Stimulated activated CD8-positive, alpha-beta memory T cell treated with anti-CD3 and anti-CD28 coated beads, Interleukin-4, amount 100 ng/mL, for 4 hours (primary cell): ENCODE results near the gene ENPP7.

Experiments used
- DNase-seq, 2 donors: peaks; one replicate each; pipeline ENCODE4 v3.0.0-alpha.2; 2020; ENCODE audit warnings: low read depth in 2 of 2, low spot score in 1 of 2

Gene ENPP7

DNA sequence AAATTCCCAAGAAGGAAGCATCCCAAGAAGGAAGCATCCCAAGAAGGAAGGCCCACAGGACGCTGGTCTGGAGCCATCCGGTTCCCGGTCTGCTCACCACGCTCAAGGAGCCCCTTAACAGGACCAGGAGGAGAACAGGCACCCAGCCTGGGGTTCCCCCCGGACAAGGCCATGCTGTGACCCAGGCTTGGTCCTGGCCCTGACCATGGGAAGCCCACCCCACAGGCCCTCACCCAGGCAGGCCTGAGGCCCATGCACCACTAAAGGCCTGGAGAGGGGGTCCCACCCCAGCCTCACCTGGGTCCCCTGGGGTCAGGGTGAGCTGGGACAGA is 340 bp upstream of the ENPP7 start:
- no peak for DNase-seq

DNA sequence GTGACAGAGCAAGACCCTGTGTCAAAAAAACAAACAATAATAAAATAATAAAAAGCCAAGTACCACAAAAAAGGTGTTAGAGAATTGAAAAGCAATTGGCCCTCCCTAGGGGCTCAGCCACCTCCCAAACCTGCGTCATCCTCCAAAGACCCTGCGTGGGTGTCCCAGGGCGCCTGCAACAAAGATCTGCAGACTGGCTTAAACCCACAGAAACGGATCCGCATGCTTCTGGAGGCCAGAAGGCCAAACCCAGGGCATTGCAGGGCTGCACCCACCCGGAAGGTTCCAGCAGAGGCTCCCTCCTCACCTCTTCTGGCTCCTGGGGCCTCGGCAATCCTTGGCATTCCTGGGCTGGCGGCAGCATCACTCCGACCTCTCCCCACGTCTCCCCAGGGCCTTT is 1.5 kb downstream of the ENPP7 start:
- DNase-seq = no peak

DNA sequence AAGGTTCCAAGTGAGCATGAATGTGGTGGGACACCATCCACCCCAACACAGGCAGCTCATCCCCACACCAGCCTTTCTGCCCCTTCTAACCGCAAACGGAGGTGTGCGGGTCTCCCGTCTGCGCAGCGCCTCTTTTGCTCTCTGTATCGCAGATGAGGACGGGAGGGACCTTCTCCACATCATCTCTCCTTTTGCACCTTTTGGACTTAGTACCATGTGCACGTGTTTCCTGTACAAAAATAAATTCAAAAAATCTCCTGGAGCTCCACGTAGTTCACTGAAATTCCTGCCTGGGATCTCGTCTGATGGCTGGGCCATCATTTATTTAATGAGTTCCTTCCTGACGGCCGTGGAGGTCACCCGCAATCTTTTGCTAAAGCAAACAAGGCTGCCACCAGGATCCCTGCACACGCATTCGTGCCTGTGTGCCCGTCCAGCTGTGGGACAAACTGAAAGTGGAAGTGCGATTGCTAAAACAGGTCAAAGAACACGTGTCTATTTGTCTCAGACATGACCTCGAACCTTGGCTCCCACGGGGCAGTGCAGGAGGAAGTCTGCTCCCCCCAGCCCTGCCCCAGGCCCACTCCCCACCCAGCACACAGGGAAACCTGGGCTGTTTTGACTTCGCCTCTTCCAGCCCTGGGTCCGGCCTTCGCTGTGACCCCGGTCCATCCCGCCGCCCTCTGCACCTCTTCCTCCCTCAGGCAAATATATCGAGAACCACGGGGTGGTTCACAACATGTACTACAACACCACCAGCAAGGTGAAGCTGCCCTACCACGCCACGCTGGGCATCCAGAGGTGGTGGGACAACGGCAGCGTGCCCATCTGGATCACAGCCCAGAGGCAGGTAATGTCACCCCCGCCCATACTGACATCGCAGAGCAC is 2.3 kb downstream of the ENPP7 start:
- no peak for DNase-seq

DNA sequence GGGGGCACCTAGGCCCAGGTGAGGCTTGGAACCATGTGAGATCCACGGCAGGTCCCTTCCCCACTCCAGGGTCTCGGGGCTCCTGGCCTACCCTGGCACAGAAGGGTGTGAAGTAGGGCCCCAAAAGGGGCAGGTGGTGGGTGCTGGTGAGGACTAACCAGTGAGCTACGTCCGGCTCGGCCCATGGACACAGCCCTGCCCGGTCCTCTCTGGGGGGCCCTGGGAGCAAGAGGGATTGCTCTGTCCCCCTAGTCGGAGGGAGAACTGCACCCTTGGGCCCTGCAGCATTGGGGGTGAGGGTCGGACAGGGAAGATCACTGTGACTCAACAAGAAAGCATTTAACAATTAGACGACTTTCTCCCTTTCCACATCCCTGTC is 2.9 kb downstream of the ENPP7 start:
- DNase-seq = no peak

DNA sequence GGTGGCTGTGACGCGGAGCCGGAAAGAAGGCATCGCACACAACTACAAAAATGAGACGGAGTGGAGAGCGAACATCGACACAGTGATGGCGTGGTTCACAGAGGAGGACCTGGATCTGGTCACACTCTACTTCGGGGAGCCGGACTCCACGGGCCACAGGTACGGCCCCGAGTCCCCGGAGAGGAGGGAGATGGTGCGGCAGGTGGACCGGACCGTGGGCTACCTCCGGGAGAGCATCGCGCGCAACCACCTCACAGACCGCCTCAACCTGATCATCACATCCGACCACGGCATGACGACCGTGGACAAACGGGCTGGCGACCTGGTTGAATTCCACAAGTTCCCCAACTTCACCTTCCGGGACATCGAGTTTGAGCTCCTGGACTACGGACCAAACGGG is 4.4 kb downstream of the ENPP7 start:
- DNase-seq = no peak

DNA sequence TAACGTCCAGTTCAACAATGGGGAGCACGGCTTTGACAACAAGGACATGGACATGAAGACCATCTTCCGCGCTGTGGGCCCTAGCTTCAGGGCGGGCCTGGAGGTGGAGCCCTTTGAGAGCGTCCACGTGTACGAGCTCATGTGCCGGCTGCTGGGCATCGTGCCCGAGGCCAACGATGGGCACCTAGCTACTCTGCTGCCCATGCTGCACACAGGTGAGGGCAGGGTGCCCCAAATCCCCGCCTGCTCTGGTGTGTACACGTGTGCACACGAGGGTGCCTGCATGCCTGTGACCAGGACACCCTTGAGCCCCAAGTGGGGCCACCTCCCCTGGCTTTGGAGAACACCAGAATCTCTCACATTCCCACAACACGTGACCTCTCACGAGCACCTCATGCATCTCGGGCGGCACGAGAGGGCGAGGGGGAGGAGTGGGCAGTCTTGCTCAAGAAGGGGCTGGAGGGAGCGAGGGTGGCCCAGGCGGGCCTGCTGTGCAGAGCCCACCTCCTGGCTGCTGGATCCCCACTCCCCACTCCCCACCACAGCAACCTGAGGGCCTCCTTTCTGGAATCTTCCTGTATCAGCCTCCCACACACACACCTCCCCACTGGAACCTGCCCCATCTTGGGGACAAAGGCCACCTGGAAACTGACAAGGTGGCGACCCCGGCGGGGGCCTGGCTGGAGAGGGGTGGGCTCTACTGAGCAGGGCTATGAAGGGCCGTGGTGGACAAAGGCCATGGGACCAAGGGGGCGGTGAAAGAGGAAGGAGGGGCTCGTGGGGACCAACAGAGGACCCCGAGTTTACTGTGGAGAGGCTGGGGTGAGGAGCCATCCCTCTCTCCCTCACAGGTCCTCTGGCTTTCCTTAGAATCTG is 6.5 kb downstream of the ENPP7 start:
- no peak for DNase-seq

DNA sequence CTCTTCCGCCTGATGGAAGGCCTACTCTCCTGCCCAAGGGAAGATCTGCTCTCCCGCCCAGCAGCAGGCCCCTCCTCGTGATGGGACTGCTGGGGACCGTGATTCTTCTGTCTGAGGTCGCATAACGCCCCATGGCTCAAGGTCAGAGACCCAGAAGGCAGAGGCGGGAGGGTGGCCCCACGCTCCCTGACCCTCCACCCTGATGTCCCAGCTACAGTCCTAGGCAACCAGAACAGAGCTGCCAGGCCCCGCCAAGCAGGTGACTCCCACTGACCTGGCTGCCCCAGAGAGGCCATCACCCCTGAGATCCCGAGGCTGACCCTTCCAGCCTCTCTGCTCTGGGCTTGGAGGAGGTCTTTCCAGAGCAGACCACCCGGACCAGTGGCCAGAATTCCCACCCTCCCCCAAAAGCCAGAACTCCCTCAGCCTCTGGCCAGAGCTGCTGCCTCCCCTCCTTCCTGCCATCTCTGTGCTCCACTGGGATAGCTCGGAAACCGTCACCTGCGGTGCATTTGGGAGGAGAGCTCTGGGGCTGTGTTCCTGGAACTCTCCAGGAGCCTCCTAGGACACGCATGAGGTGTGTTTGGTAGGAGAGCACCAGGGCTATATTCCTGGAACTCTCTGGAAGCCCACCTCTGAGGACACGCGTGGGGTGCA is 7.3 kb downstream of the ENPP7 start:
- DNase-seq = no peak

DNA sequence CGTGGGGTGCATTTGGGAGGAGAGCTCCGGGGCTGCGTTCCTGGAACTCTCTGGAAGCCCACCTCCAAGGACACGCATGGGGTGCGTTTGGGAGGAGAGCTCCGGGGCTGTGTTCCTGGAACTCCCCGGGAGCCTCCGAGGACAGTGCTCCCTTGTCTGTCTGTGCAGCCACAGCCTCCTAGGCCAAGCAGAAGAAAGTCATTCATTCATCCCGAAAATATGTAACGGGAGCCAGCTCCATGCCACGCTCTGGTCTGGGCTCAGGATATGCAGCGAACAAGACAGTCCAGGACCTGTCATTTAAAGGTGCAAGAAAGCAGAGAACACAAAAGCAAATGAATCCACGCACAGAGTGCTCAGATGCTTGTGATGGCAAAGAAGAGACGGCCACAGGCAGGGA is 7.9 kb downstream of the ENPP7 start:
- no peak for DNase-seq

DNA sequence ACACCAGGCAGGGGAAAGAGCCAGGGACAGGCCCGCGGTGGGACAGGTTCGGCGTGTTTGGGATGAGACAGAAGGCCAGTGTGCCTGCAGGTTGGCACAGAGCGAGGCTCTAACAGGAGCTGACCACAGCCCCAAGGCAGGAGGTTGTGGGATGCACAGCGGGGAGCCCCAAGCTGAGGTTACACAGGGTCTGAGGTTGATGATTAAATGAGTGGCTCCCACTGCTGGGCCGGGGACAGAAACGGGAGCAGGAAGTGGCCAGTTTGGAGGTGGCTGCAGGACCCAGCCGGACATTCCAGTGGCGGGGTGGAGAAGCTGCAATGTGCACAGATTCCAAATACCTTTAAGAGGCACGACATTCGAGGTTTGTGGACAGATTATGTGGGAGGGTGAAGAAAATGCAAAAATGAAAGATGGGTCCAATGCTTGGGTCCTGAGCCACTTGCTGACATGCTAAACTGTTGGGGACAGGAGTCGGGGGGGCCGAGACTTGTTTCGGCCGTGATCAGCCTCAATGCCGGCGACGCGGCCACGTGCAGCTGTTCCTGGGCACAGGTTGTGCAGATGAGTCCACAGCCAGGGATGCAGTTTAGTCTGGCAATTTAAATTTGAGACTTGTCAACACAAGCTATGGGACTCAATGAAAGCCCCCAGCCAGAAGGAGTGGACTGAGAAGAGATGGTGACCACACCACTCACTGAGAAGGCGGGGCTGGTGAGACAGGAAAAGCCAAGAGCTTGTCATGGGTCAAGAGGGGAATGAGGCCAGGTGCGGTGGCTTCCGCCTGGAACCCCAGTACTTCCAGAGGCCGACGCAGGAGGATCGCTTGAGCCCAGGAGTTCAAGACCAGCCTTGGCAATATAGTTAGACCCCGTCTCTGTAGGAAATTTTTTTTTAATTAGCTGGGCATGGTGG is 8.7 kb downstream of the ENPP7 start:
- DNase-seq = no peak

DNA sequence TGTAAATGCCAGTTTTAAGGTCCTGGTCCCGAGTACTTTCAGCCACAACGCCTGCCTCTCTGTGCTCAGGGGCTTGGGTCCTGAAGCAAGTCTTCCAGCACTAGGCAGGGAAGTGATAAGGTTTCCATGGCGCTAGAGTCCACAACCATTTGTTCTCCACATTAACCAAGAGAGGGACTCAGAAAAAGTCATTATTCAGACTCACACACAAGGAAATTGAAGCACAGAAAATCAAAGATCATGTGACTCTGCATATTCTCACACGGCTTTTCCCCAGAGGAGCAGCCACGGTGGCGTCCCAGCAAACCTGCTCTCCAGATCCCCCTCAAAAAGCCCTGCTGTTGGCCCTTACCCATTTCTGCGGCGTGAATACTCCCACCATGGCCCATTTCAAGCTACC is 9.7 kb downstream of the ENPP7 start:
- no peak for DNase-seq

DNA sequence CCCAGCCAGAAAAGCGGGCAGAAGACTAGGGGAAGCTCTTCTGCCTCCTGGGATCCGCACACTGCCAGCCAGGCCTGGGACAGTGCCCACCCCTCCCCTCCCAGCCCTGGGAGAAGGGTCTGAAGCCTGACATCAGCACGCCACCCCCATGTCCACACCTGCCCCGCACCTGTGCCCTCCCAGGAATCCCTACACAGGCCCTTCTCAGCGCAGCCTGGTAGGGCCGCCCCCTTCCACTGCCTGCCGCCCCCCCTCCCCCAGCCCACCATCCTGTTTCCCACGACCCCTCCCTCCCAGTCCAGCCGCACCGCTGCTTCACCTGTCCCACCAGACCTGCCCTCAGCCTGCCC is 10.6 kb downstream of the ENPP7 start:
- DNase-seq = no peak

DNA sequence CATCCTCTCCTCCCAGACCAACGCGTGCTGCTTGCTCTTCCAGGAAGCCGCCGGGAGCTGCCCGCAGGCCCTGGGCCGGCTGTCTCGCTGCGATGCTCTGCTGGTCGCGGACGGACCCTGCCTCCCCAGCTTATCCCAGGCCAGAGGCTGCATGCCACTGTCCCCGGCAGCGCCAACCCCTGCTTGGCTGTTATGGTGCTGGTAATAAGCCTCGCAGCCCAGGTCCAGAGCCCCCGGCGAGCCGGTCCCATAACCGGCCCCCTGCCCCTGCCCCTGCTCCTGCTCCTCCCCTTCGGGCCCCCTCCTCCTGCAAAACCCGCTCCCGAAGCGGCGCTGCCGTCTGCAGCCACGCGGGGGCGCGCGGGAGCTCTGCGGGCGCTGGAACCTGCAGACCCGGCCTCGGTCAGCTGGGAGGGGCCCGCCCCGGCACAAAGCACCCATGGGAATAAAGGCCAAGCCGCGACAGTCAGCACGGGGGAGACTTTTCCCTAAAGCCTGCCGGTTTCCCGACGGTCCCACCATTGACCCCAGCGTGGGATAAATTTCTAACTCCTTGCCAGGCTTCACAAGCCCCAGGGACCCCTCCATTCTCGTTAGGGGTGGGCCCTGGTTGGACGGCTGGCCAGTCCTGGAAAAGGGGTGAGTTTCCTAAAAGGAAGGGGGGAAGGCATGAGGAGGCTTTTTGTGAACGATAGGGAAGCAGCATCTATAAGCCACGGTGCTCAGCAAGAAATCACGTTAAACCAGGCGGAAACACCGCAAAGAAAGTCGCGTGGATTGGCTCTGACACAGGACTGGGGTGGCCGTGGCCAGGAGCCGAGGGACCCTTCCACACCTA is 11.2 kb downstream of the ENPP7 start:
- peak; percentile 22 to 44 for DNase-seq

DNA sequence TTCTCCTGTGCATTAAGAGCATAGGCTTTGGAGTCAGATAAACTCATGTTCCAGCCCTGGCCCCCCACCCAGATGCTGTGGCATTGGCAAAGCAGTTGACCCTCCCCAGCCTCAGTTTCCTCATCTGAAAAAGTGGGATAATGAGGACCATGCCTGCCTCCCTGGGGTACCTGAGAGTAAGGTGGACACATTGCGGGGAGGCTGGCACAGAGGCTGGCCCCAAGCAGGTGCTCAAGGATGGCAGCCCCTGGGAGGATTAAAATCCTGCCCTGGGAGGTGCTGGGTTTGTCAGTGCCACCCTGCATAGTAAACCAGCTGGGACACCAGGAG is 11.8 kb downstream of the ENPP7 start:
- no peak for DNase-seq

DNA sequence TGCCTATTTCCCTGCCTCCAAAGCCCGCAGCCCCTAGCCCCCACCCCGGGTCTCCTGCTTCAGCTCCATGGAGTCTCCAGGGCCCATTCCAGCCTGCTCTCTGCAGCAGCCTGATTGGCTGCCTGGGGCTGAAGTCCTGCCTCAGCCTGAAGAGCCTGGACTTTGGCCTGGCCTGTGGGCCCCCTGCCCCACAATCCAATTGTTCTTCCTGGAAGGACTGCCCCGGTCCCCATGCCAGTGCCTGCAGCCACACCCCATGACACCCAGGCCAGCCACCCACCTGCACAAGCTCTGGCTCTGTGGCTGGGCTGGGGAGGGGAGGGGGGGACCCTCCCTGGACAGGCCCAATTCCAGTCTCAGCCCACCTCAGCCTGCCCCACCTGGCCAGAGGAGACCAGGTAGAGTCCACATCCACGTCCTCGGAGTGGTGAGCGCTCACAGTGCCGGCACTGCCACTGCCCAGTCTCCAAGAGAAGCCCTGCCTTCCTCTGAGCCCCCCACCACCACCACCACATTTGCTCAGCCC is 12.3 kb downstream of the ENPP7 start:
- DNase-seq = no peak

DNA sequence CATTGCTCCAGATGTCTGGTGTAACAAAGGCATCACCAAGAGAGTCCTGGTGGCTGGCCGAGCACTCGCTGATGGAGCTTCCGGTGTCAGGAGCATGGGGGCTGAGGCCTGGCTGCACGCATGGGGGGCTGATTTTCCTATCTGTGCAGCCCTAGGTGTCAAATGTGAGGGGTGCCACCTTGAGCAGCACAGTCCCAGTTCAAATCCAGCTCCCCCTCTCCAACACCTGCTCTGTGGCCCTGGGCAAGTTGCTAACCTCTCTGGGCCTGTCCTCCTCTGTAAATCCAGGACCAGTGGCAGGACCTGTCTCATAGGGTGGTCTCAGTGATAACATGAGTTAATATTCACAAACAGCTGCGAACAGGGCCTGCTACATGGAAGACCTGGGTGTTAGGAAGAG is 12.9 kb downstream of the ENPP7 start:
- DNase-seq = no peak

DNA sequence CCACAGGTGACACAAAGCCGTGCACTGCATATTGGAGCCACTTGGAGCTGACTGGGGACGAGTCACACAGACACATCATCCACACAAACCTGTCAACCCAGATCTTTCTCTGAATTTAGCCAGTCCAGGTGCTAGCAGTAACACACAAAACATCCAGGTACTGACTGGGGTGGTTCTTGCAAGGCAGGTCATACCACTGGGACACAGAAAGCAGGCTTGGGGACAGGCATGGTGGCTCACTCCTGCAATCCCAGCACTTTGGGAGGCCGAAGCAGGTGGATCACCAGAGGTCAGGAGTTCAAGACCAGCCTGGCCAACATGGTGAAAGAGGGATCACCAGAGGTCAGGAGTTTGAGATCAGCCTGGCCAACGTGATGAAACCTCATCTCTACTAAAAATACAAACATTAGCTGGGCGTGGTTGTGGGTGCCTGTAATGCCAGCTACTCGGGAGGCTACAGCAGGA is 14.9 kb downstream of the ENPP7 start:
- DNase-seq = no peak

DNA sequence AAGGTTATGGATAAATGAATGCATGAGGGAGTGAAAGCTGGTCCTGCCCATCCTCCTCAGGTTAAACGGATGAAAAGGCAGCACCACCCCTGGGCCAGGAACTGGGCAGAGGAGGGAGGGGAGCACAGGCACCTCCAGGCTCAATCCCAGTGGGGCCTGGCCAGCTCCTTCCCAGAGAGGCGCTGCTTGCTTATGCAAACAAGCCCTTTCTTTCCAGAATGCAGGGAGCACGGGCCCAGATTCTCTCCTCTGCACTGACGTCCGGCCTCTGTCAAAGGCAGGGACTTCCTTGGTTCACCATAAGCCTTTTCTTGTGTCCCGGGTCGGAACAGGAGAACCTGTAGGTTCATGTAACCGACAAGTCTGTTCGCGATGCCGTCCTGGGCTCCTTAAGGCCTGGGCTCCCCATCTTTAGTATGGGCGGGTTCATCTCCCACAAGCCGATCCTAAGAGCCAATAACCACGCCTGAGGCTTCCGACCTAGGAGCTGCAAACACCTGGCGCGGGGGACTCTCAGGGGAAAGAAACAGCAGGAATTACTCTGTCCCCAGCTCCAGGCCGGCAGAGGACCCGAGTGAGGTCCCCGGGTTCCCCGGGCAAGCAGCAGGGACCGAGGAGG is 16.3 kb downstream of the ENPP7 start:
- no peak for DNase-seq

DNA sequence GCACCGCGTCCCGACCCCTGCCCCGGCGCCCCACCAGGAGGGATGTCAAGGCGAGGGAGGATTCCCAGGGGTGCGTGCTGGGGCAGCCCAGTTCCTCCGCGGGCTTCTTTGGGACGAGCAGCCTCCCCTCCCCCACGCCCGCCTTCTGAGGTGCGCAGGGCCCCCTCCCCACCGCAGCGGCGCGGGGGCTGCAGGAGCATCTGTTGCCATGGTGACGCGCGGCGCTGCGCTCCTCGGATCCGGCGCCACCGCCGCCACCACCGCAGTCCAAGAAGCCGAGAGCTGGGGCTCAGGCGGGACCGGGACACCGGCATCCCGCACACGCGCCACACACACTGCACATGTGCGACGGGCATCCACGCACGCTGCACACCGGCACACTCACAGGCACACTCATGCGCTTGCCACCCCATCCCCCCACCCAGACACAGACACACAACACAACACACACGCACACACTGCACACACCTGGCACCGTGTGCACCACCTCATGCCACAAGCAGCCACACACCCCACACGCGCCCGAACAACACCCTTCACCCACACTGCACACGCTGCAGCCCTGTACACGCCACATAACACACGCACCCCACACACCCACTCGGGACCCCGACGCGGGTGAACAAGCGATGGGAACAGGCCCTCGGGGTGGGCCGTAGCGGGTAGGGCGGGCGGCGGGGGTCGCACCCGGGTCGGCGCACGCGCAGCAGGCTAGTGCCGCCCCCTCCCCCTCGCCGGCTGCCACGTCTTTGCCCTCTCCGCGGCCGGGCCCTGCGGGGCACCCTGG is 17.0 kb downstream of the ENPP7 start:
- DNase-seq = no peak
